MCF 10A (cell line): ENCODE data around the gene SYT1. TPM values are rescaled to one million over a fixed set of nuclear protein-coding genes. Genes with fewer than 3 reads are reported as not detected.

Experiments used
- BruUV-seq: library from RNA; stranded (reverse); fragments of 400-500 nt; replicated peaks from 2 replicates; lab custom pipeline; 2021; lab: Mats Ljungman, UMichigan
- CTCF ChIA-PET: fragments of 300-600 bp; sonication (Branson Sonifier 250); formaldehyde crosslinking; extraction: SDS; loops from one replicate; lab custom pipeline; 2021; ENCODE audit warnings: antibody characterized with exemption, inconsistent platforms; lab: Yijun Ruan, JAX
- POLR2A ChIA-PET: fragments of 300-600, 350-650 bp; sonication (Branson Sonifier 250); formaldehyde crosslinking; extraction: SDS; loops from one replicate; lab custom pipeline; 2020; ENCODE audit warnings: antibody characterized with exemption, inconsistent platforms; lab: Yijun Ruan, JAX
- DNase-seq: peaks from one replicate; pipeline ENCODE4 v3.0.0-alpha.2; 2018; ENCODE audit not compliant: unreplicated experiment
- H3K27ac Mint-ChIP-seq: one replicate; pipeline ENCODE4 v1.8.0; 2022; ENCODE audit warnings: mild to moderate bottlenecking, low read depth, mixed read lengths; ENCODE audit not compliant: unreplicated experiment
- H3K27me3 Mint-ChIP-seq: one replicate; pipeline ENCODE4 v1.8.0; 2022; ENCODE audit warnings: mixed read lengths; ENCODE audit not compliant: insufficient read depth, unreplicated experiment
- H3K36me3 Mint-ChIP-seq: one replicate; pipeline ENCODE4 v1.8.0; 2022; ENCODE audit warnings: mild to moderate bottlenecking, moderate library complexity, mixed read lengths; ENCODE audit not compliant: insufficient read depth, unreplicated experiment
- H3K4me1 Mint-ChIP-seq: one replicate; pipeline ENCODE4 v1.8.0; 2022; ENCODE audit warnings: mixed read lengths; ENCODE audit not compliant: insufficient read depth, unreplicated experiment
- H3K4me3 Mint-ChIP-seq: one replicate; pipeline ENCODE4 v1.8.0; 2022; ENCODE audit warnings: mild to moderate bottlenecking, moderate library complexity, mixed read lengths; ENCODE audit not compliant: unreplicated experiment
- H3K9me3 Mint-ChIP-seq: one replicate; pipeline ENCODE4 v1.8.0; 2022; ENCODE audit warnings: mixed read lengths; ENCODE audit not compliant: unreplicated experiment
- intact Hi-C: fragments of 100-400 bp; cut with micrococcal nuclease; formaldehyde crosslinking; loops from 2 replicates; pipeline ENCODE4 v1.14.1; 2022
- total RNA-seq: library from RNA; stranded (reverse); gene quantifications from 2 replicates; pipeline ENCODE4 v1.2.3, GENCODE V29; 2022
- TF ChIP-seq, protein P1 (sequence below): fragments of 200-600 bp; IDR thresholded peaks from one replicate; pipeline ENCODE4 v1.8.0; 2022; ENCODE audit warnings: antibody characterized with exemption, mild to moderate bottlenecking; ENCODE audit not compliant: unreplicated experiment

The SYT1 gene
- total RNA-seq, 1 experiment from 2014 or later: 7.4 TPM

DNA sequence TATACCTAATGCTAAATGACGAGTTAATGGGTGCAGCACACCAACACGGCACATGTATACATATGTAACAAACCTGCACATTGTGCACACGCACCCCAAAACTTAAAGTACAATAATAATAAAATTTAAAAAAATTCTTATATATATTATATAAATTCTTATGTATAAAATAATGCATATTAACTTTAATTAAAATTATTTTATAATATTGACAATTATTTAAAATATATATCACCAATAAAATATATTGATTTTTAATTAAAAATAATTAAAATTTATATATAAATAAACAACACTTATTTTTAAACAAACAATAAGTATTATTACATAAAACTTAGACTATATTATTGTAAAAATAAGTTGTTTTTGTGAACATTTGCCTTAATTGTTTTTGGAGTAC is 188.8 kb downstream of the SYT1 start:
- Mint-ChIP-seq H3K4me1 (peaks cover 15% of the 10 kb centered on the region), H3K9me3 (no peaks in the 10 kb centered on the region), H3K4me3 (no peak overlapping the region), H3K36me3 (no peaks in the 10 kb centered on the region), H3K27me3 (no peaks in the 10 kb centered on the region), H3K27ac (no peak overlapping the region)
- intact Hi-C loops: no loop called here
- POLR2A ChIA-PET: no interaction called here
- CTCF ChIA-PET: interaction anchor here (0.5 kb wide), 1 partner anchor 15 kb away, joined by 3 read pairs; no protein-coding TSS in a partner anchor
- DNase-seq: no peak
- TF ChIP-seq, protein P1, sequence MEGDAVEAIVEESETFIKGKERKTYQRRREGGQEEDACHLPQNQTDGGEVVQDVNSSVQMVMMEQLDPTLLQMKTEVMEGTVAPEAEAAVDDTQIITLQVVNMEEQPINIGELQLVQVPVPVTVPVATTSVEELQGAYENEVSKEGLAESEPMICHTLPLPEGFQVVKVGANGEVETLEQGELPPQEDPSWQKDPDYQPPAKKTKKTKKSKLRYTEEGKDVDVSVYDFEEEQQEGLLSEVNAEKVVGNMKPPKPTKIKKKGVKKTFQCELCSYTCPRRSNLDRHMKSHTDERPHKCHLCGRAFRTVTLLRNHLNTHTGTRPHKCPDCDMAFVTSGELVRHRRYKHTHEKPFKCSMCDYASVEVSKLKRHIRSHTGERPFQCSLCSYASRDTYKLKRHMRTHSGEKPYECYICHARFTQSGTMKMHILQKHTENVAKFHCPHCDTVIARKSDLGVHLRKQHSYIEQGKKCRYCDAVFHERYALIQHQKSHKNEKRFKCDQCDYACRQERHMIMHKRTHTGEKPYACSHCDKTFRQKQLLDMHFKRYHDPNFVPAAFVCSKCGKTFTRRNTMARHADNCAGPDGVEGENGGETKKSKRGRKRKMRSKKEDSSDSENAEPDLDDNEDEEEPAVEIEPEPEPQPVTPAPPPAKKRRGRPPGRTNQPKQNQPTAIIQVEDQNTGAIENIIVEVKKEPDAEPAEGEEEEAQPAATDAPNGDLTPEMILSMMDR: no peak
- BruUV-seq: no TSS peak

GRCh38 chr12:79055926-79056674 is 191.5 kb downstream of the SYT1 start:
- H3K4me3 Mint-ChIP-seq: no peak overlapping the region
- no peaks in the 10 kb centered on the region for H3K36me3 Mint-ChIP-seq
- H3K9me3 Mint-ChIP-seq: no peaks in the 10 kb centered on the region
- no peaks in the 10 kb centered on the region for H3K27me3 Mint-ChIP-seq
- ChIA-PET POLR2A (no interaction called here), CTCF (interaction anchor here (0.6 kb wide), 1 partner anchor 88 kb away, joined by 3 read pairs; no protein-coding TSS in a partner anchor)
- intact Hi-C loops: no loop called here
- peak; percentile 60 for DNase-seq
- no TSS peak for BruUV-seq
- TF ChIP-seq, protein P1: no peak
- H3K27ac Mint-ChIP-seq: no peak overlapping the region
- peaks cover 17% of the 10 kb centered on the region for H3K4me1 Mint-ChIP-seq

DNA sequence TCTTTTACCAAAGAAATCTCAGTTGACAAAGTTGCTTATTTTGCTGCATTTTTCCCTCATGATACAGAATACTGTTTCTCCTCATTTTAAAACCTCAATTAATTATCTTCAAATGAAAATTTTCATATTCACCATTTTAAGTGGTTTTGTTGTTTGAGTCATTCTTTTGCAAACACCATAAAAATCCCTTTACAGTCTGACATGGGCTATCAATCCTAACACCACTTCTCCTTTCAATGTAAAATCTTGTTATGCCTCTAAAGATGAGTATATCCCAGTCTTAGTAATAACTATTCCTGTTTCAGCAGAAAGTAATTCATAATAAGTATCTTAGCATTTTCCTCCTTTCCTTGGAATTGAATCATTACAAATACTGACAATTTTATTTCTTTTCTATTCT is 192.2 kb downstream of the SYT1 start:
- no TSS peak for BruUV-seq

DNA sequence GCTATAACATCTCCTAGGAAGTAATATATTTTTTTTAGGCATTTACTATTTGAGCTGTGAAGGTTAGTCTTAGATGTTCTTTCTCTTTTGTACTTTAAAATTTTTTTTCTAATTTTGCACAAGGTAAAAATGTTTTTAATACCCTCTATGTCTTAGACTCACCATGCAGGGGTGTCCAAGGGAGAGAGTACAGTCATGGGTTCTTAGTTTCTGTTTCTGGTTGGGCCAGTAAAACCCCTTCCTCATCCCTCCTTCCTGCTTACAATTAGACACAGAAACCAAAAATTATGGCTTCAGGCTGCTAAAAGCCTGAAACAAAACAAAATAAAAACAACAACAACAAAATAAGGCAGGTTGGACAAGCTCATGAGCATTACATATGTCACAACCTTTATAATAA is 193.0 kb downstream of the SYT1 start:
- TF ChIP-seq, protein P1: no peak
- H3K36me3 Mint-ChIP-seq: no peaks in the 10 kb centered on the region
- H3K27me3 Mint-ChIP-seq: no peaks in the 10 kb centered on the region
- peaks cover 17% of the 10 kb centered on the region for H3K4me1 Mint-ChIP-seq
- H3K27ac Mint-ChIP-seq: no peak overlapping the region
- ChIA-PET CTCF (interaction anchor here (0.9 kb wide), 1 partner anchor 37 kb away, joined by 5 read pairs; no protein-coding TSS in a partner anchor), POLR2A (interaction anchor here (1.0 kb wide), 1 partner anchor 10 kb away, joined by 4 read pairs; no protein-coding TSS in a partner anchor)
- BruUV-seq: no TSS peak
- H3K4me3 Mint-ChIP-seq: no peak overlapping the region
- no peaks in the 10 kb centered on the region for H3K9me3 Mint-ChIP-seq
- intact Hi-C loops: no loop called here
- no peak for DNase-seq

More for the DNA sequence above, 192.2 kb downstream of the SYT1 start:
- H3K27me3 Mint-ChIP-seq: no peaks in the 10 kb centered on the region
- POLR2A ChIA-PET: interaction anchor here (1.0 kb wide), 1 partner anchor 10 kb away, joined by 4 read pairs; no protein-coding TSS in a partner anchor
- no peak for DNase-seq
- intact Hi-C loops: no loop called here
- no peaks in the 10 kb centered on the region for H3K36me3 Mint-ChIP-seq
- H3K9me3 Mint-ChIP-seq: no peaks in the 10 kb centered on the region
- no peak overlapping the region for H3K4me3 Mint-ChIP-seq
- CTCF ChIA-PET: interaction anchor here (0.6 kb wide), 1 partner anchor 88 kb away, joined by 3 read pairs; no protein-coding TSS in a partner anchor
- no peak overlapping the region for H3K27ac Mint-ChIP-seq
- TF ChIP-seq, protein P1: no peak
- H3K4me1 Mint-ChIP-seq: peaks cover 17% of the 10 kb centered on the region
